Smooth muscle cell (in vitro differentiated cells): ENCODE results near the gene L3MBTL2. TPM values are rescaled to one million over a fixed set of nuclear protein-coding genes. Genes with fewer than 3 reads are reported as not detected.

Experiments used
- DNase-seq: peaks from one replicate; lab custom pipeline; 2025; ENCODE audit not compliant: unreplicated experiment; lab: John Stamatoyannopoulos, UW
- H2AFZ ChIP-seq: fragments of 200-600 bp; sonication (generic); 2 replicates; pipeline ENCODE4 v1.6.0; 2016; ENCODE audit warnings: antibody characterized with exemption, low read depth, mild to moderate bottlenecking
- H3F3A ChIP-seq: fragments of 200-600 bp; sonication (generic); 2 replicates; pipeline ENCODE4 v1.6.0; 2017; ENCODE audit warnings: antibody characterized with exemption, low read depth
- H3K27ac ChIP-seq: fragments of 200-600 bp; sonication (generic); 2 replicates; pipeline ENCODE4 v1.5.1; 2016; ENCODE audit warnings: low read depth, mild to moderate bottlenecking
- H3K27me3 ChIP-seq: fragments of 200-600 bp; sonication (generic); 2 replicates; pipeline ENCODE4 v1.6.1; 2016; ENCODE audit warnings: low read depth, mild to moderate bottlenecking
- H3K36me3 ChIP-seq: fragments of 200-600 bp; sonication (generic); 2 replicates; pipeline ENCODE4 v1.5.1; 2016; ENCODE audit warnings: low read depth
- H3K4me1 ChIP-seq: fragments of 200-600 bp; sonication (generic); 2 replicates; pipeline ENCODE4 v1.5.1; 2016; ENCODE audit warnings: low read depth
- H3K4me2 ChIP-seq: fragments of 200-600 bp; sonication (generic); 2 replicates; pipeline ENCODE4 v1.6.0; 2016; ENCODE audit warnings: mild to moderate bottlenecking
- H3K4me3 ChIP-seq: fragments of 200-600 bp; sonication (generic); 2 replicates; pipeline ENCODE4 v1.5.1; 2016; ENCODE audit warnings: mild to moderate bottlenecking
- H3K79me2 ChIP-seq: fragments of 200-600 bp; sonication (generic); 2 replicates; pipeline ENCODE4 v1.6.0; 2016; ENCODE audit warnings: low read depth, mild to moderate bottlenecking
- H3K9ac ChIP-seq: fragments of 200-600 bp; sonication (generic); 2 replicates; pipeline ENCODE4 v1.6.0; 2016; ENCODE audit warnings: low read depth
- H3K9me3 ChIP-seq: fragments of 200-600 bp; sonication (generic); replicated peaks from 2 replicates; pipeline ENCODE4 v1.5.1; 2016; ENCODE audit warnings: low read depth
- H4K20me1 ChIP-seq: fragments of 200-600 bp; sonication (generic); 2 replicates; pipeline ENCODE4 v1.6.0; 2016; ENCODE audit warnings: low read depth
- CTCF ChIP-seq: fragments of 200-600 bp; sonication (generic); IDR thresholded peaks from 2 replicates; pipeline ENCODE4 v1.5.1; 2017; ENCODE audit warnings: borderline replicate concordance, mild to moderate bottlenecking, antibody characterized with exemption; ENCODE audit not compliant: insufficient read depth, poor library complexity, severe bottlenecking
- WGBS: methylation state at CpG from one replicate; pipeline ENCODE4 v1.1.7; 2016; ENCODE audit warnings: low lambda C conversion rate; 5-methylcytosine and 5-hydroxymethylcytosine counted together
- polyA plus RNA-seq: library from polyadenylated mRNA; unstranded; fragments of >200 nt; fragmentation: Nextera tagmentation; extraction: Ambion mirVana; gene quantifications from 2 replicates; pipeline ENCODE4 v1.2.1, GENCODE V29; 2016
- total RNA-seq: library from RNA; depleted of rRNA; stranded (reverse); fragments of >200 nt; gene quantifications from 2 replicates; pipeline ENCODE4 v1.2.3, GENCODE V29; 2014

Gene L3MBTL2
- total and polyA plus RNA-seq, 2 experiments from 2014 or later: 10.7 to 15.5 TPM

GRCh38 chr22:41262250-41262765, 57.2 kb downstream of the L3MBTL2 start:
- Histone ChIP-seq H3K9me3 (no peaks in the 10 kb centered on the region), H3K9ac (no peak overlapping the region), H3K4me1 (no peaks in the 10 kb centered on the region), H3K4me2 (no peak overlapping the region), H3K79me2 (no peaks in the 10 kb centered on the region), H3F3A (no peaks in the 10 kb centered on the region), H3K27me3 (no peaks in the 10 kb centered on the region), H3K4me3 (no peak overlapping the region), H2AFZ (no peak overlapping the region), H4K20me1 (peaks cover 18% of the 10 kb centered on the region), H3K36me3 (peaks cover 3% of the 10 kb centered on the region), H3K27ac (no peak overlapping the region)
- no peak for TF ChIP-seq CTCF
- no peak for DNase-seq
- WGBS: 98% methylated on average over 15 of the region's 15 CpGs

- Histone ChIP-seq H3K36me3 (peaks cover 7% of the 10 kb centered on the region), H3F3A (no peaks in the 10 kb centered on the region), H2AFZ (no peak overlapping the region), H3K4me2 (no peak overlapping the region), H3K79me2 (no peaks in the 10 kb centered on the region), H3K9ac (no peak overlapping the region), H3K4me3 (no peak overlapping the region), H3K4me1 (no peaks in the 10 kb centered on the region), H4K20me1 (peaks cover 18% of the 10 kb centered on the region), H3K27me3 (no peaks in the 10 kb centered on the region), H3K27ac (no peak overlapping the region), H3K9me3 (no peaks in the 10 kb centered on the region)
- WGBS: 52% methylated on average over 2 of the region's 2 CpGs
- DNase-seq: no peak
- no peak for TF ChIP-seq CTCF
Observed at GRCh38 chr22:41263704-41264103, 58.6 kb downstream of the L3MBTL2 start.

- no peak overlapping the region for H2AFZ ChIP-seq
- WGBS: 95% methylated on average over 15 of the region's 15 CpGs
- H3K9ac ChIP-seq: no peak overlapping the region
- H4K20me1 ChIP-seq: peaks cover 20% of the 10 kb centered on the region
- no peaks in the 10 kb centered on the region for H3F3A ChIP-seq
- TF ChIP-seq CTCF: no peak
- no peak overlapping the region for H3K27ac ChIP-seq
- no peak overlapping the region for H3K4me3 ChIP-seq
- no peak for DNase-seq
- H3K79me2 ChIP-seq: no peaks in the 10 kb centered on the region
- no peaks in the 10 kb centered on the region for H3K27me3 ChIP-seq
- no peak overlapping the region for H3K4me2 ChIP-seq
- peaks cover 7% of the 10 kb centered on the region for H3K36me3 ChIP-seq
- no peaks in the 10 kb centered on the region for H3K9me3 ChIP-seq
- H3K4me1 ChIP-seq: no peaks in the 10 kb centered on the region
Observed at GRCh38 chr22:41264408-41264941, 59.4 kb downstream of the L3MBTL2 start.

GRCh38 chr22:41267958-41268357, 62.8 kb downstream of the L3MBTL2 start:
- no peaks in the 10 kb centered on the region for H3K79me2 ChIP-seq
- peaks cover 8% of the 10 kb centered on the region for H3K36me3 ChIP-seq
- no peak overlapping the region for H3K4me3 ChIP-seq
- peaks cover 18% of the 10 kb centered on the region for H4K20me1 ChIP-seq
- DNase-seq: no peak
- no peaks in the 10 kb centered on the region for H3F3A ChIP-seq
- H3K4me1 ChIP-seq: no peaks in the 10 kb centered on the region
- H3K9me3 ChIP-seq: no peaks in the 10 kb centered on the region
- H3K4me2 ChIP-seq: no peak overlapping the region
- no peak overlapping the region for H3K27ac ChIP-seq
- 98% methylated on average over 16 of the region's 16 CpGs for WGBS
- TF ChIP-seq CTCF: no peak
- no peak overlapping the region for H2AFZ ChIP-seq
- H3K9ac ChIP-seq: no peak overlapping the region
- H3K27me3 ChIP-seq: no peaks in the 10 kb centered on the region
